H1 (cell line): ENCODE data around the gene CNOT8. TPM values are rescaled to one million over a fixed set of nuclear protein-coding genes. Genes with fewer than 3 reads are reported as not detected.

Experiments used
- E2F6 ChIP-seq: IDR thresholded peaks from 2 replicates; pipeline ENCODE4 v1.6.1; 2012; ENCODE audit warnings: inconsistent platforms
- MAFK ChIP-seq: IDR thresholded peaks from 2 replicates; pipeline ENCODE4 v1.6.1; 2012; ENCODE audit warnings: low read depth, mild to moderate bottlenecking, improper control_type of control experiment, low read length
- NANOG ChIP-seq: IDR thresholded peaks from 2 replicates; pipeline ENCODE4 v1.6.1; 2011; ENCODE audit warnings: low read length, low read depth, mild to moderate bottlenecking, inconsistent platforms; ENCODE audit not compliant: insufficient read depth, poor library complexity, severe bottlenecking
- RNF2 ChIP-seq: fragments of 200-900, 300-1000 bp; sonication (generic); IDR thresholded peaks from 2 replicates; pipeline ENCODE4 v1.7.1; 2016; ENCODE audit warnings: borderline replicate concordance, low read depth, mild to moderate bottlenecking, antibody characterized with exemption, low read length; ENCODE audit not compliant: poor library complexity, severe bottlenecking; ENCODE audit errors: missing control alignments
- SUZ12 ChIP-seq: fragments of 200-600 bp; sonication (generic); IDR thresholded peaks from 2 replicates; pipeline ENCODE4 v1.6.1; 2012; ENCODE audit warnings: mild to moderate bottlenecking, inconsistent platforms, low read length, moderate library complexity, mixed read lengths
- polyA plus RNA-seq, 7 experiments: library from polyadenylated mRNA; depleted of rRNA in 3 of 7; stranded (reverse) in 5 of 7; unstranded in 2 of 7; fragments of >200 nt in 5 of 7; fragments of 200-250 nt in 2 of 7; gene quantifications; 1 replicate in 5 of 7; 2 replicates in 1 of 7; 4 replicates in 1 of 7; pipeline versions ENCODE4 v1.2.1 to v1.2.3, GENCODE V29; 2011 to 2013; ENCODE audit warnings: missing spikeins in 2 of 7, mixed read lengths in 2 of 7
- total RNA-seq: library from RNA; stranded (reverse); fragmentation: NEBNext Ultra II Directional; extraction: Animal tissue kit (Norgen Biotek cat#: 25700); gene quantifications from 2 replicates; pipeline ENCODE4 v1.2.1, GENCODE V29; 2021

The CNOT8 gene
- total and polyA plus RNA-seq, 2 of the 8 experiments (the other 6 are each of a cell fraction or from before 2014, with no cell fraction given) = 36.4 to 62.9 TPM

DNA sequence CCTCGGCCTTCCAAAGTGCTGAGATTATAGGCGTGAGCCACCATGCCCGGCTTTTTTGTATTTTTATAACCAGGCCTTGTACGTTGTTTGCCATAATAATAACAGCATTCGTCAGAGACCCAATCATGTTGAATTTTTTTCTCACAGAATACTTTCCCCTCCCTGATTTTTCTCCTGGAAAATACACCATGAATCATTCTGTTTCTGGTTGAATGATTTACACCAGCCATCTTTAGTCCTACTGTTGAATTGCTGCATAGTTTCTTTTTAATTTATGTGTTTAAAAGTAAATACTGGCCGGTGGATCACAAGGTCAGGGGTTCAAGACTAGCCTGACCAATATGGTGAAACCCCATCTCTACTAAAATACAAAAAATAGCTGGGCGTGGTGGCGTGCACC is 3.5 kb downstream of the CNOT8 start (continued):
- TF ChIP-seq NANOG (no peak), E2F6 (no peak), RNF2 (no peak), MAFK (no peak), SUZ12 (no peak)
